NT2/D1 (cell line): ENCODE data around the gene ERGIC1.

Experiments
- SUZ12 ChIP-seq: IDR thresholded peaks from 2 replicates; pipeline ENCODE4 v1.6.1; 2011; ENCODE audit not compliant: insufficient read length, insufficient read depth; ENCODE audit errors: extremely low read depth
- YY1 ChIP-seq: IDR thresholded peaks from 2 replicates; pipeline ENCODE4 v1.6.1; 2011; ENCODE audit not compliant: insufficient read length, insufficient read depth
- ZNF274 ChIP-seq: IDR thresholded peaks from 2 replicates; pipeline ENCODE4 v1.6.1; 2011; ENCODE audit warnings: mild to moderate bottlenecking, low read depth, low read length

GRCh38 chr5:172845154-172845553, 11.1 kb downstream of the ERGIC1 start:
- no peak for TF ChIP-seq SUZ12
- no peak for TF ChIP-seq ZNF274
- TF ChIP-seq YY1: no peak
